ENCODE data around the gene AHCYL2.

AHCYL2 gene

DNA sequence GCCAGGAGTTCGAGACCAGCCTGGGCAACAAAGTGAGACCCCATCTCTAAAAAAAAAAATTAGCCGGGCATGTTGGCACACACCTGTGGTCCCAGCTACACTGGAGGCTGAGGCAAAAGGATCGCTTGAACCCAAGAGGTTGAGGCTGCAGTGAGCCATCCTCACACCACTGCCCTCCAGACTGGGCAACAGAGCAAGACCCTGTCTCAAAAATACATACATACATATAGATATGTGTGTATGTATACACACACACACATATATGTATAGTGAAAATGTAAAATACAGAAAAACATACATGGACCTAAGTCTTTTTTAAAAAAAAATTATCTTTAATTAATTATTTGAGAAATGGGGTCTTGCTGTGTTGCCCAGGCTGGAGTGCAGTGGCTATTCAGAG, 30.9 kb upstream of the AHCYL2 start:
- no peaks in the 10 kb centered on the region for H3K36me3 ChIP-seq (ENCODE audit: control insufficient read depth, insufficient read depth, low read length)
- H3K27ac ChIP-seq (ENCODE audit: low read depth, low read length) = no peak overlapping the region
- H3K27me3 ChIP-seq (ENCODE audit: control insufficient read depth, insufficient read depth, low read length) = peaks cover 8% of the 10 kb centered on the region; the same call in 1 of the 2 replicates
- 0 out of 2 replicates have a peak, but pooled peaks cover 4% of the 10 kb centered on the region for H3K9me3 ChIP-seq (ENCODE audit: control insufficient read depth, insufficient read depth, low read depth, low read length)
- no peak overlapping the region for H3K9ac ChIP-seq (ENCODE audit: low read length)
- no peak overlapping the region for H3K4me3 ChIP-seq (ENCODE audit: low read depth, low read length)
- H3K4me1 ChIP-seq (ENCODE audit: control insufficient read depth, insufficient read depth, low read length) = peaks cover 4% of the 10 kb centered on the region; the same call in 1 of the 2 replicates

DNA sequence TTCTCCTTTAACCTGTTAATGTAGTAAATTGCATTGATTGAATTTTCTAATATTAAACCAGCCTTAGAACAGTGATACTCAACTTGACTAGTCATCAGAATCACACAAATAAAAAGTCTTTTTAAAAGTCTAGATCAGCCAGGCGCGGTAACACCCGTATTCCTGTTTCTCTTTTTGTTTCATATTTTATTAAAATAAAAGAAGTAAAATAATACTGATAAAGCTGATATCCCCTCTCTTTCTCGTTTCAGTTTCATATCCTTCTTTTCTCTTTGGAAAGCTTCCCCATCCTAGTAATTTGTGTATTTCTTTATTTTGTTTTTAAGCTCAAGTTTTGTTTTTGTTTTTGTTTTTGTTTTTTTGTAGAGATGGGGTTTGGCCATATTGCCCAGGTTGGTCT, 27.1 kb upstream of the AHCYL2 start:
- H3K9ac ChIP-seq (ENCODE audit: low read length) = no peak overlapping the region
- no peak overlapping the region for H3K27ac ChIP-seq (ENCODE audit: low read depth, low read length)
- H3K9me3 ChIP-seq (ENCODE audit: control insufficient read depth, insufficient read depth, low read depth, low read length) = 0 out of 2 replicates have a peak, but pooled peaks cover 4% of the 10 kb centered on the region
- no peaks in the 10 kb centered on the region for H3K36me3 ChIP-seq (ENCODE audit: control insufficient read depth, insufficient read depth, low read length)
- H3K27me3 ChIP-seq (ENCODE audit: control insufficient read depth, insufficient read depth, low read length) = no peaks in the 10 kb centered on the region
- no peak overlapping the region for H3K4me3 ChIP-seq (ENCODE audit: low read depth, low read length)
- H3K4me1 ChIP-seq (ENCODE audit: control insufficient read depth, insufficient read depth, low read length) = no peaks in the 10 kb centered on the region

DNA sequence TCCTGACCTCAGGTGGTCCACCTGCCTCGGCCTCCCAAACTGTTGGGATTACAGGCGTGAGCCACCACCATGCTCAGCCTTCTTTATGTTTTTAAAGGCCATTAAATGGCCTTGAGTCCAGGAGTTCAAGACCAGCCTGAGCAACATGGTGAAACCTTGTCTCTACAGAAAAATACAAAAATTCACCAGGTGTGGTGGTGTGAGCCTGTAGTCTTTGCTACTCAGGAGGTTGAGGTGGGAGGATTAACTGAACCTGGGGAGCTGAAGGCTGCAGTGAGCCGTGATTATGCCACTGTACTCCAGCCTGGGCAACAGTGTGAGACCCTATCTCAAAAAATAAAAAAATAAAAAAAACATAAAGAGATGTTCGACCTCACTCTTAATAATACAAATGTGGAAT, 25.4 kb upstream of the AHCYL2 start:
- no peak overlapping the region for H3K27ac ChIP-seq (ENCODE audit: low read depth, low read length)
- H3K9me3 ChIP-seq (ENCODE audit: control insufficient read depth, insufficient read depth, low read depth, low read length) = 0 out of 2 replicates have a peak, but pooled peaks cover 4% of the 10 kb centered on the region
- no peaks in the 10 kb centered on the region for H3K27me3 ChIP-seq (ENCODE audit: control insufficient read depth, insufficient read depth, low read length)
- no peak overlapping the region for H3K9ac ChIP-seq (ENCODE audit: low read length)
- no peak overlapping the region for H3K4me3 ChIP-seq (ENCODE audit: low read depth, low read length)
- H3K36me3 ChIP-seq (ENCODE audit: control insufficient read depth, insufficient read depth, low read length) = no peaks in the 10 kb centered on the region; the same call in 1 of the 2 replicates
- H3K4me1 ChIP-seq (ENCODE audit: control insufficient read depth, insufficient read depth, low read length) = no peaks in the 10 kb centered on the region

DNA sequence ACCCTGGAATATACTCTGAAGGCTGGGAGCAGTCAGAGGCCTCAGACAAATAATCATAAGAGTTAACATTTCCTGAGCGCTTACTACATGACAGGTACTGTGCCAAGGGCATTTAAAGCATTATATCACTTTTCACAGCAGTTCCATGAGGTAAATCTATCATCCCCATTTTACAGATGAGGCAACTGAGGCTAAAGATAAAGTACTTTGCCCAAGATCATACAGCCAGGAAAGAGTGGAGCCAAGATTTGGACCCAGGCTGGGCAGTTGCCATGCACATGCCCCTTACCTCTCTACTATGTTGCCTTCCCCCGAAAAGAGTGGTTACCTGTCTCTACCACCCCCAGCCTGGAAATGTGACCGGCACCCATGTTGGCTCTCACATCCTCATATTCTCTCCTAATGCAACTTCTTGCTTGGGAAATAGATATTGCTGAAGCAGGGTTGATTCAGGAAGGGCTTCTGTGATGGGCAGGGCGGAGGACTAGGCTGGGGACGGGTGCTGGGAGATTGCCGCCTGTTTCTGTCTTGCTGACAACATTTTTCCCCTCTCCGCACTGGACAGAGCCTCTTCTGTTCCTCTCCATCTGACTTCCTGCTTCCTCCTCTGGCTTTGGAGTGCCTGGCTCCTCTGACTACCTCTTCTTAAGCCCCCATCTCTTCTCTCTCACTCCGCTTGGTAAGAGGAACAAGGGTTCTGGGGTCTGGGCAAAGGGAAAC, 22.6 kb upstream of the AHCYL2 start:
- Histone ChIP-seq H3K9me3 (ENCODE audit: control insufficient read depth, insufficient read depth, low read depth, low read length) (0 out of 2 replicates have a peak, but pooled peaks cover 2% of the 10 kb centered on the region), H3K9ac (ENCODE audit: low read length) (no peak overlapping the region), H3K36me3 (ENCODE audit: control insufficient read depth, insufficient read depth, low read length) (peaks cover 23% of the 10 kb centered on the region), H3K27me3 (ENCODE audit: control insufficient read depth, insufficient read depth, low read length) (no peaks in the 10 kb centered on the region), H3K27ac (ENCODE audit: low read depth, low read length) (no peak overlapping the region), H3K4me1 (ENCODE audit: control insufficient read depth, insufficient read depth, low read length) (no peaks in the 10 kb centered on the region), H3K4me3 (ENCODE audit: low read depth, low read length) (no peak overlapping the region)

DNA sequence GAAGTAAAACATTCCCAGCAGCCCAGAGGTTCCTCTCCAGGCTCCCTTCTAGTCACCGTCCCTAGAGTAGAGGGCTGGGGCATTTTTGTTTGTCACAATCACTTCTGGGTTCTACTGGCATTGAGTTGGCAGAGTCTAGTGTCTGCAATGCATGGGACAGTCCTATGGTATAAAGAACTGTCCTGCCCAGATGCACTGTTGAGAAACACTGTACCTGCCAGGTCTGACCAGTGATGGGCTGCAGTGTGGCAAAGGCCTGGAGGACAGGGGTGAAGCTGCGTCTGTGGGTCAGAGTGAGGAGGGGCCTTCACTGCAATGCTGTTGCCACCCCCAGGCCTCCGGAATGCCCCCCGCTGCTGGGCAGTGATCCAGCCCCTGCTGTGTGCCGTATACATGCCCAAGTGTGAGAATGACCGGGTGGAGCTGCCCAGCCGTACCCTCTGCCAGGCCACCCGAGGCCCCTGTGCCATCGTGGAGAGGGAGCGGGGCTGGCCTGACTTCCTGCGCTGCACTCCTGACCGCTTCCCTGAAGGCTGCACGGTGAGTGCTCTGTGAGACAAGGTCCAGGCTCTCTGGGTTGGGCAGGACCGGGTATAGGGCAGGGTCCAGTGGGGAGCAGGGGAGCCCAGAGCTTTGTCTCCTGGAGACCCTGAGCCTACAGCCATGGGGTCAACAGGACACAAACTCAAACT, 21.6 kb upstream of the AHCYL2 start:
- Histone ChIP-seq H3K27ac (ENCODE audit: low read depth, low read length) (no peak overlapping the region), H3K27me3 (ENCODE audit: control insufficient read depth, insufficient read depth, low read length) (no peaks in the 10 kb centered on the region), H3K4me1 (ENCODE audit: control insufficient read depth, insufficient read depth, low read length) (no peaks in the 10 kb centered on the region), H3K9ac (ENCODE audit: low read length) (no peak overlapping the region), H3K4me3 (ENCODE audit: low read depth, low read length) (no peak overlapping the region), H3K9me3 (ENCODE audit: control insufficient read depth, insufficient read depth, low read depth, low read length) (0 out of 2 replicates have a peak, but pooled peaks cover 2% of the 10 kb centered on the region), H3K36me3 (ENCODE audit: control insufficient read depth, insufficient read depth, low read length) (peaks cover 28% of the 10 kb centered on the region)

DNA sequence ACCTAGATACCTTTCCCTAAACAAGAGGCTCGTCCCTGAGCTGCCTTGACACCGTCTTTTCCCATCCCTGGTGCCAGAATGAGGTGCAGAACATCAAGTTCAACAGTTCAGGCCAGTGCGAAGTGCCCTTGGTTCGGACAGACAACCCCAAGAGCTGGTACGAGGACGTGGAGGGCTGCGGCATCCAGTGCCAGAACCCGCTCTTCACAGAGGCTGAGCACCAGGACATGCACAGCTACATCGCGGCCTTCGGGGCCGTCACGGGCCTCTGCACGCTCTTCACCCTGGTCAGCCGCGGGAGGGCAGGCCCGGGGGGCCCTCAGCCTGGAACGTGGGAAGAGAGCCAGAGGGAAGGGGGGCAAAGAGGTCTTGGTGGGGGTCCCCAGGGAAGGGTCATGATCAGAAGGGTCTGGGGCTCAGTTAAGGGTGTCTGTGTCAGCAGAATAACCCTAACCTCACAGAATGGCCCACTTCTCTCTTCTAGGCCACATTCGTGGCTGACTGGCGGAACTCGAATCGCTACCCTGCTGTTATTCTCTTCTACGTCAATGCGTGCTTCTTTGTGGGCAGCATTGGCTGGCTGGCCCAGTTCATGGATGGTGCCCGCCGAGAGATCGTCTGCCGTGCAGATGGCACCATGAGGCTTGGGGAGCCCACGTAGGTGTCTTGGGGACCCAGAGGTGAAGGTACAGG, 19.6 kb upstream of the AHCYL2 start:
- Histone ChIP-seq H3K27ac (ENCODE audit: low read depth, low read length) (no peak overlapping the region), H3K36me3 (ENCODE audit: control insufficient read depth, insufficient read depth, low read length) (peaks cover 45% of the 10 kb centered on the region), H3K9me3 (ENCODE audit: control insufficient read depth, insufficient read depth, low read depth, low read length) (no peaks in the 10 kb centered on the region), H3K9ac (ENCODE audit: low read length) (no peak overlapping the region), H3K4me3 (ENCODE audit: low read depth, low read length) (no peak overlapping the region), H3K4me1 (ENCODE audit: control insufficient read depth, insufficient read depth, low read length) (no peaks in the 10 kb centered on the region), H3K27me3 (ENCODE audit: control insufficient read depth, insufficient read depth, low read length) (no peaks in the 10 kb centered on the region)

DNA sequence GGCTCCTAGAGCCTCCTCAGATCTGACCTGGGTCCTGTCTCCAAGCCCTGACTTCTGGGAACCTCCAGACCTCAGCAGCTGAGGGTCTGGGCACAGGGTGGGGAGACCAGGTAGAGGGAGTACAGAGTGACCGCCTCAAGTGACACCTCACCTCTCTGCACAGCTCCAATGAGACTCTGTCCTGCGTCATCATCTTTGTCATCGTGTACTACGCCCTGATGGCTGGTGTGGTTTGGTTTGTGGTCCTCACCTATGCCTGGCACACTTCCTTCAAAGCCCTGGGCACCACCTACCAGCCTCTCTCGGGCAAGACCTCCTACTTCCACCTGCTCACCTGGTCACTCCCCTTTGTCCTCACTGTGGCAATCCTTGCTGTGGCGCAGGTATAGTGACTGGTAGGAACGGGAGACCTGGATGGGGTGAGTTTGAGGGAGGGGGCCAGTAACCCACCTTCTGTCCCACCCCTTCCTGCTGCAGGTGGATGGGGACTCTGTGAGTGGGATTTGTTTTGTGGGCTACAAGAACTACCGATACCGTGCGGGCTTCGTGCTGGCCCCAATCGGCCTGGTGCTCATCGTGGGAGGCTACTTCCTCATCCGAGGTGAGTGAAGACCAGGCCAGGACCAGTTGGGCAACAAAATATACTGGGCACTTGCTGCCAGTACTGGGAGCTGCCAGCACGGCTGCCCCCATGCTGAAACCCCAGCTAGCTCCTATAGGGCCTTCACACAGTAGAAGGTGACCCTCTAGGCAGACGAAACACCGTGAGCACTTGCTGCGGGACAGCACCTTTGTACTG, 18.6 kb upstream of the AHCYL2 start:
- Histone ChIP-seq H3K9ac (ENCODE audit: low read length) (no peak overlapping the region), H3K27ac (ENCODE audit: low read depth, low read length) (no peak overlapping the region), H3K4me1 (ENCODE audit: control insufficient read depth, insufficient read depth, low read length) (no peaks in the 10 kb centered on the region), H3K9me3 (ENCODE audit: control insufficient read depth, insufficient read depth, low read depth, low read length) (no peaks in the 10 kb centered on the region), H3K27me3 (ENCODE audit: control insufficient read depth, insufficient read depth, low read length) (no peaks in the 10 kb centered on the region), H3K36me3 (ENCODE audit: control insufficient read depth, insufficient read depth, low read length) (peaks cover 52% of the 10 kb centered on the region), H3K4me3 (ENCODE audit: low read depth, low read length) (no peak overlapping the region)

DNA sequence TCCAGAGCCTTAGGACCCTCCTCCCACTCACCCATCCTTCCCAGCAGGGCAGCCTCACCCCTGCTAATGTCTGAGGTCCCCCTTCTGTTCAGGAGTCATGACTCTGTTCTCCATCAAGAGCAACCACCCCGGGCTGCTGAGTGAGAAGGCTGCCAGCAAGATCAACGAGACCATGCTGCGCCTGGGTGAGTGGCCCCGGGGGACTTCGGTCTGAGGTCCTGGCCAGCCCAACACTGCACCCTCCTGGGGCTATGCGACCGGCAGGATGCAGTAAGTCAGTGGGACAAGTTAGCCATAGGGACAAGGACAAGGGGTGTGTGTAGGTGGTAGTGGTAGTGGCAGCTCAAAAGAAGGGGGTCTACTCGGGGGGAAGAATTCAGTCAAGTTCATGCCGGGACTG, 16.2 kb upstream of the AHCYL2 start:
- H3K4me1 ChIP-seq (ENCODE audit: control insufficient read depth, insufficient read depth, low read length) = no peaks in the 10 kb centered on the region
- no peaks in the 10 kb centered on the region for H3K27me3 ChIP-seq (ENCODE audit: control insufficient read depth, insufficient read depth, low read length)
- no peak overlapping the region for H3K4me3 ChIP-seq (ENCODE audit: low read depth, low read length)
- H3K9ac ChIP-seq (ENCODE audit: low read length) = no peak overlapping the region
- H3K27ac ChIP-seq (ENCODE audit: low read depth, low read length) = no peak overlapping the region
- H3K9me3 ChIP-seq (ENCODE audit: control insufficient read depth, insufficient read depth, low read depth, low read length) = no peaks in the 10 kb centered on the region
- peaks cover 72% of the 10 kb centered on the region for H3K36me3 ChIP-seq (ENCODE audit: control insufficient read depth, insufficient read depth, low read length)

DNA sequence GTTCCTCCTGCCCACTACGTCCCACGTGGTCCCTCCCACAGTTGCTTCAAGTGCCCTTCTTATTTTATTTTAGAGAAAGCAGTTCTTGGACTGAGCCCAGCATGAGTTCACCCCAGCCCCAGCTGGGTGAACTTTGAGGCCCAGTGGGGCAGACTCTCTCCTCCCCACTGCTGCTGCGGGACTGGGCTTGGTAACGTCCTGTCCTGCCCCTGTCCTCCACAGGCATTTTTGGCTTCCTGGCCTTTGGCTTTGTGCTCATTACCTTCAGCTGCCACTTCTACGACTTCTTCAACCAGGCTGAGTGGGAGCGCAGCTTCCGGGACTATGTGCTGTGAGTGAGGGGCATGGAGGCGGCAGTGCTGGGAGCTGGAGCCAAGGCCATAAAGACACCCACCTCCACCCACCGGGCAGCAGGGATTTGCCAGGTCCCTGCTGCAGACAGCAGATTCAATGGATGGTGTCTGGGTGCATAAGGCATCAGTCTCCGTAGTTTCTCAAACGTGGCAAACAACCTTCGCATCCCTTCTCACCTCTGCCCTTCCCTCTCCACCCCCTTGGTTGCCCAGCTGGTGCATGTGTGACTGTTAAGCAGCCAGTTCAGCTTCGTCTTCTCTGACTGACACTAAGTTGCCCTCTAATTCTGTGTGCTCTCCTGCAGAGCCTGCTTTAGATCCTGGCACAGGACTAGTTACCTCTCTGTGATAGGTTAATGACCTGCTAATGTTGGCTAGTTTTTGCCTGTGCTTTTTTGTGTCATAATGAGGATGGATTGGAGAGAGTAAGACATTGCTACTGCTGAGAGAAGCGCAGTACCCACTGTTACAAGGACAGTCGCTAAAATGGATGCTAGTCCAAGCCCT, 15.5 kb upstream of the AHCYL2 start:
- H3K9ac ChIP-seq (ENCODE audit: low read length) = no peak overlapping the region
- no peaks in the 10 kb centered on the region for H3K27me3 ChIP-seq (ENCODE audit: control insufficient read depth, insufficient read depth, low read length)
- no peak overlapping the region for H3K27ac ChIP-seq (ENCODE audit: low read depth, low read length)
- H3K9me3 ChIP-seq (ENCODE audit: control insufficient read depth, insufficient read depth, low read depth, low read length) = peaks cover 3% of the 10 kb centered on the region; the same call in 1 of the 2 replicates
- H3K4me1 ChIP-seq (ENCODE audit: control insufficient read depth, insufficient read depth, low read length) = peaks cover 3% of the 10 kb centered on the region; the same call in 1 of the 2 replicates
- peaks cover 72% of the 10 kb centered on the region for H3K36me3 ChIP-seq (ENCODE audit: control insufficient read depth, insufficient read depth, low read length)
- H3K4me3 ChIP-seq (ENCODE audit: low read depth, low read length) = no peak overlapping the region

All from HUES6 (cell line).